Measurements from ENCODE around the gene CRB1. TPM values are rescaled to one million over a fixed set of nuclear protein-coding genes. Genes with fewer than 3 reads are reported as not detected.

The CRB1 gene
- total and polyA plus RNA-seq, 8 donors = 0.08 to 0.73 TPM; not detected in 6

- H3K27ac ChIP-seq = no peak overlapping the region
- no peaks in the 10 kb centered on the region for H3K27me3 ChIP-seq
- TF ChIP-seq EP300 (IDR thresholded peaks at IDR 0.05) = no peak
- TF ChIP-seq POLR2A (IDR thresholded peaks at IDR 0.05) = no peak
- TF ChIP-seq CTCF (IDR thresholded peaks at IDR 0.05) = no peak
- no peak for TF ChIP-seq POLR2AphosphoS5 (IDR thresholded peaks at IDR 0.05)
- H3K4me1 ChIP-seq = no peaks in the 10 kb centered on the region
- no peaks in the 10 kb centered on the region for H3K36me3 ChIP-seq
- H3K9me3 ChIP-seq = no peaks in the 10 kb centered on the region
- H3K4me3 ChIP-seq = no peak overlapping the region
- intact Hi-C loops (cut with DNase I; ENCODE audit: low total_unique reads) = no loop called here
- DNase-seq = no peak
These were observed 34.7 kb downstream of the CRB1 start for GRCh38 chr1:197302775-197303174.

GRCh38 chr1:197303463-197303862, 35.4 kb downstream of the CRB1 start:
- Histone ChIP-seq H3K27ac (no peak overlapping the region), H3K4me1 (no peaks in the 10 kb centered on the region), H3K27me3 (no peaks in the 10 kb centered on the region), H3K9me3 (no peaks in the 10 kb centered on the region), H3K4me3 (no peak overlapping the region), H3K36me3 (no peaks in the 10 kb centered on the region)
- WGBS, 5 donors = 81 to 92% (median 88%) methylated on average over 1 of the region's 1 CpG
- no peak for DNase-seq
- intact Hi-C loops (cut with DNase I; ENCODE audit: low total_unique reads) = no loop called here
- TF ChIP-seq CTCF (IDR thresholded peaks at IDR 0.05) (no peak), POLR2A (IDR thresholded peaks at IDR 0.05) (no peak), EP300 (IDR thresholded peaks at IDR 0.05) (no peak), POLR2AphosphoS5 (IDR thresholded peaks at IDR 0.05) (no peak)

- intact Hi-C loops (cut with DNase I; ENCODE audit: low total_unique reads) = no loop called here
- Histone ChIP-seq H3K4me1 (no peaks in the 10 kb centered on the region), H3K27me3 (no peaks in the 10 kb centered on the region), H3K36me3 (no peaks in the 10 kb centered on the region), H3K9me3 (no peaks in the 10 kb centered on the region), H3K27ac (no peak overlapping the region), H3K4me3 (no peak overlapping the region)
- WGBS, 5 donors = 67 to 100% (median 93%) methylated on average over 1 of the region's 1 CpG
- no peak for DNase-seq
- TF ChIP-seq POLR2A (IDR thresholded peaks at IDR 0.05) (no peak), CTCF (IDR thresholded peaks at IDR 0.05) (no peak), EP300 (IDR thresholded peaks at IDR 0.05) (no peak), POLR2AphosphoS5 (IDR thresholded peaks at IDR 0.05) (no peak)
These were observed 36.7 kb downstream of the CRB1 start for GRCh38 chr1:197304638-197305200.

- TF ChIP-seq POLR2A (IDR thresholded peaks at IDR 0.05) (no peak), EP300 (IDR thresholded peaks at IDR 0.05) (no peak), CTCF (IDR thresholded peaks at IDR 0.05) (no peak), POLR2AphosphoS5 (IDR thresholded peaks at IDR 0.05) (no peak)
- 14 to 31% (median 22%) methylated on average over 2 of the region's 2 CpGs for WGBS, 5 donors
- intact Hi-C loops (cut with DNase I; ENCODE audit: low total_unique reads) = no loop called here
- DNase-seq = no peak
- no peaks in the 10 kb centered on the region for H3K4me1 ChIP-seq
- no peaks in the 10 kb centered on the region for H3K27me3 ChIP-seq
- H3K27ac ChIP-seq = no peak overlapping the region
- H3K9me3 ChIP-seq = no peaks in the 10 kb centered on the region
- no peak overlapping the region for H3K4me3 ChIP-seq
- no peaks in the 10 kb centered on the region for H3K36me3 ChIP-seq
These were observed 37.9 kb downstream of the CRB1 start for GRCh38 chr1:197305925-197306324.
